ENCODE measurements around the gene SH2D3A. TPM values are rescaled to one million over a fixed set of nuclear protein-coding genes. Genes with fewer than 3 reads are reported as not detected.

Gene SH2D3A
- total and polyA plus RNA-seq, 2 donors from 2014 or later, result 12.5 to 35.4 TPM

DNA sequence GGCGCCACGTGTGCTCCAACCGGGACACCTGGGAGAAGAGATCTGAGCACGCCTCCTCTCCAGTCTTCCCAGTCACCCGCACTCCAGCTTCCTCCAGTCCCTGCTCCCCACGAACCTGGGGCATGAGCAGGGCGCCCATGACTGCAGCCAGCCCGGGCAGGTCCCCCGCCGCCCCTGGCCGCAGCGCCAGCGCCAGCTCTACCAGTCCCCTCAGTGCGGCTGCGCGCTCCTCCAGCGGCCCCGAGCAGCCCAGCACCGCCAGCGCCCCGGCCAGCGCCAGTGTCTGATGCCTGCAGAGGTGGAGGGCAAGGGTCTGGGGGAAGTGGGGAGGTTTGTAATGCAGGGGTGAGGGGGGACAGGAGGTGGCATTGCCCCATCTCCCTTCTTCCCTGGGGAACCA, 13.1 kb downstream of the SH2D3A start:
- Histone ChIP-seq H3K27me3 (ENCODE audit: control insufficient read depth, insufficient read depth, low read length) (no peaks in the 10 kb centered on the region), H3K9me3 (ENCODE audit: control insufficient read depth in 2 of 3, insufficient read depth in 1 of 3, low read length in 3 of 3) (no peaks in the 10 kb centered on the region), H3K9ac (ENCODE audit: low read length in 3 of 3) (no peak overlapping the region), H3K4me1 (ENCODE audit: control insufficient read depth in 2 of 3, insufficient read depth in 2 of 3, low read depth in 1 of 3, low read length in 3 of 3) (peaks cover 0 to 5% (median 0%) of the 10 kb centered on the region in 3 donors), H3K36me3 (ENCODE audit: control insufficient read depth in 2 of 3, insufficient read depth in 3 of 3, low read length in 3 of 3) (peaks cover 0 to 15% (median 0%) of the 10 kb centered on the region in 3 donors), H3K27ac (ENCODE audit: low read depth in 2 of 2, low read length in 2 of 2) (no peak overlapping the region), H3K4me3 (ENCODE audit: low read length in 3 of 3) (no peak overlapping the region)
- intact Hi-C loops (cut with DNase I), result no loop called here
- FAIRE-seq (no peak), DNase-seq (peak in 2 of 5 donors; percentile 58 to 81)
- TF ChIP-seq, protein P1, sequence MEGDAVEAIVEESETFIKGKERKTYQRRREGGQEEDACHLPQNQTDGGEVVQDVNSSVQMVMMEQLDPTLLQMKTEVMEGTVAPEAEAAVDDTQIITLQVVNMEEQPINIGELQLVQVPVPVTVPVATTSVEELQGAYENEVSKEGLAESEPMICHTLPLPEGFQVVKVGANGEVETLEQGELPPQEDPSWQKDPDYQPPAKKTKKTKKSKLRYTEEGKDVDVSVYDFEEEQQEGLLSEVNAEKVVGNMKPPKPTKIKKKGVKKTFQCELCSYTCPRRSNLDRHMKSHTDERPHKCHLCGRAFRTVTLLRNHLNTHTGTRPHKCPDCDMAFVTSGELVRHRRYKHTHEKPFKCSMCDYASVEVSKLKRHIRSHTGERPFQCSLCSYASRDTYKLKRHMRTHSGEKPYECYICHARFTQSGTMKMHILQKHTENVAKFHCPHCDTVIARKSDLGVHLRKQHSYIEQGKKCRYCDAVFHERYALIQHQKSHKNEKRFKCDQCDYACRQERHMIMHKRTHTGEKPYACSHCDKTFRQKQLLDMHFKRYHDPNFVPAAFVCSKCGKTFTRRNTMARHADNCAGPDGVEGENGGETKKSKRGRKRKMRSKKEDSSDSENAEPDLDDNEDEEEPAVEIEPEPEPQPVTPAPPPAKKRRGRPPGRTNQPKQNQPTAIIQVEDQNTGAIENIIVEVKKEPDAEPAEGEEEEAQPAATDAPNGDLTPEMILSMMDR (IDR thresholded peaks at IDR 0.05; ENCODE audit: borderline replicate concordance, extremely low read depth, insufficient read depth), result no peak

DNA sequence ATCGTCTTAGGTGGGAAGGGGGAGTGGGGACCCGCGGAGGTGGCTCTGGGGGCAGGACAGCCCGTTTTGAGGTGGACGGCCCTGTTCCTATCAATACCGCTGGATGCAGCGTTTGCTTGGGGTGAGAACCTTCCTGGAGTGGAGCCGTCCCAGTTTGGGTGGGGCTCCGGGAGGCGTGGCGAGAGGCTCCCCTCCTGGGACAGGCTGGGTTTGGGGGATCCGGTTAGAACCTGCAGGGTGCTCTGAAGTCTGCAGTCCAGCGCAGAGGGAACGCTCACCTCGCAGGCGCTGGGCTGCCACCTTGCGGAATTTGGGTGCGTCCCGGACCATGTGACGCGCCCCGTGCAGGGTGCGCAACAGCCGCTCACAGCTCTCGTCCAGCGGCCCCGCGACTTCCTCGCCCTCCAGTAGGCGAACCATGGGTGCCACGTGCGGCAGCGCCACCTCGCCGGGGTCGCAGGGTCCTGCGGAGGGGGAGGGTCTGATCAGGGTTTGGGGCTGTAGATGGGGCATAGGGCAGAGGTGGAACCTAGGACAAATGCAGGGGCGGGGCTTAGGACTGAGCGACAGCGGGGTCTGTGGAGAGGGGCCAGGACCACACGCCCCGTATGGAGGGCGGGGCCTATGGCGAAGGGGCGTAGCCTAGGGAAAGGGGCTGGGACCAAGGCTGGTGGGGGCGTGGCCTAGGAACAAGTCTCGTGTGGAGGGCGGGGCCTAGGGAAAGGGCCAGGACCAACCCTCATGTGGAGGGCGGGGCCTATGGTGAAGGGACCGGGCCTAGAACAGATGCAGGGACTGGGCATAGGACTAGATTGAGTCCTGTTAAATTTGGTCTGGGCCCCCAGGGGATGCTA, 13.8 kb downstream of the SH2D3A start:
- Histone ChIP-seq H3K9me3 (ENCODE audit: control insufficient read depth in 2 of 3, insufficient read depth in 1 of 3, low read length in 3 of 3) (no peaks in the 10 kb centered on the region), H3K36me3 (ENCODE audit: control insufficient read depth in 2 of 3, insufficient read depth in 3 of 3, low read length in 3 of 3) (peaks cover 0 to 16% (median 0%) of the 10 kb centered on the region in 3 donors), H3K27me3 (ENCODE audit: control insufficient read depth, insufficient read depth, low read length) (no peaks in the 10 kb centered on the region), H3K4me3 (ENCODE audit: low read length in 3 of 3) (peak overlapping the region in 2 of 3 donors; percentile 50 to 54), H3K4me1 (ENCODE audit: control insufficient read depth in 2 of 3, insufficient read depth in 2 of 3, low read depth in 1 of 3, low read length in 3 of 3) (peaks cover 0 to 5% (median 0%) of the 10 kb centered on the region in 3 donors), H3K9ac (ENCODE audit: low read length in 3 of 3) (peak overlapping the region in 2 of 3 donors; percentile 40 to 78), H3K27ac (ENCODE audit: low read depth in 2 of 2, low read length in 2 of 2) (peak overlapping the region; percentile 68 to 83)
- no peak for FAIRE-seq
- DNase-seq, result peak; percentile 80 to 95 (median 88)
- intact Hi-C loops (cut with DNase I), result no loop called here
- TF ChIP-seq, protein P1 (IDR thresholded peaks at IDR 0.05; ENCODE audit: borderline replicate concordance, extremely low read depth, insufficient read depth), result peak; percentile 63

DNA sequence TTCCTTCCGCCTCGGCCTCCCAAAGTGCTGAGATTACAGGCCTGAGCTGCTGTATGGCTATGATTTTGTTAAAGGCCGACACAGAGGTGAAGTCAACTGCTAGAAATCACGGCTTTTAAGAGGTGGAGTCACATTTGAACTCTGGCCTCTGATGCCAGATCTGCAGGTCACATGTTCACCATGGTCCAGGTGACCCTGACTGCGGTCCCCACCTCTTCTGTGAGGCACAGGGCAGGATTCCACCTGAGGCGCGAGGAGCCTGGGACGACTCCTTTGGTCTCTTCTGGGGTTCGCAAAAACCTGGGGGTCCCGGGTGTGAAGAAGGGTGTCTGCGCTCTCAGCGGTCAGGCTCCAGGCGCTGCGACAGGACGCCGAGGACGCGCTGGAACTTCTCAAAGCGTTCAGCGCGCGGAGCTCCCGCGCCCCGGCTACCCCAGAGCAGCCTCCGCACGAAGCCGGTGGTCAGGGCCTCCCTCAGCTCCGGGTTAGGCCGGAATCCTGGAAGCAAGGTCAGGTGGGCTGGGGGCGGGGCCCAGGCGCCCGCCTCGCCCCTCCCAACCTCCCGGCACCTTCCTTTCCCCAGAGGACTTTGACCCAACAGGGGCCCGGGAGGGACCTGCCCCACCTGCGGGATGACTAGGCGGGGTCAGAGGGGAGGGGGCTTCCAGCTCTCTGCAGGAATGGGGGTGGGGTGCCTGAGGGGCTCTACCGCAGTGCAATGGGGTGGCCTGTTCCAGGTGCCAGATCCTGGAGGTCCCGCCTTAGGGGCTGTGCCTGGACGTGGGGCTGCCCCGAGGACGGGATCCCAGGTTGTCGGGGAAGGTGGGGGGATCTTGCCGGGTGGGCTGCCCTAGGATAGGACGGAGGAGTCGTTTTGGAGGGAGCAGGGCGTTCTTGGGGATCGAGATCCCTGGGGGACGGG, 14.7 kb downstream of the SH2D3A start:
- H3K36me3 ChIP-seq (ENCODE audit: control insufficient read depth in 2 of 3, insufficient read depth in 3 of 3, low read length in 3 of 3), result peaks cover 0 to 22% (median 3%) of the 10 kb centered on the region in 3 donors
- H3K4me1 ChIP-seq (ENCODE audit: control insufficient read depth in 2 of 3, insufficient read depth in 2 of 3, low read depth in 1 of 3, low read length in 3 of 3), result peaks cover 0 to 5% (median 3%) of the 10 kb centered on the region in 3 donors
- no peaks in the 10 kb centered on the region for H3K9me3 ChIP-seq (ENCODE audit: control insufficient read depth in 2 of 3, insufficient read depth in 1 of 3, low read length in 3 of 3)
- TF ChIP-seq, protein P1 (IDR thresholded peaks at IDR 0.05; ENCODE audit: borderline replicate concordance, extremely low read depth, insufficient read depth), result no peak
- H3K4me3 ChIP-seq (ENCODE audit: low read length in 3 of 3), result peak overlapping the region in 2 of 3 donors; percentile 50 to 54
- peak overlapping the region in 2 of 3 donors; percentile 40 to 78 for H3K9ac ChIP-seq (ENCODE audit: low read length in 3 of 3)
- H3K27me3 ChIP-seq (ENCODE audit: control insufficient read depth, insufficient read depth, low read length), result no peaks in the 10 kb centered on the region
- peak overlapping the region; percentile 68 to 78 for H3K27ac ChIP-seq (ENCODE audit: low read depth in 2 of 2, low read length in 2 of 2)
- DNase-seq (peak; percentile 69 to 86 (median 78)), FAIRE-seq (no peak)
- intact Hi-C loops (cut with DNase I), result no loop called here
